Astrocyte (in vitro differentiated cells and primary cell): ENCODE measurements around the gene MYH9. TPM values are rescaled to one million over a fixed set of nuclear protein-coding genes. Genes with fewer than 3 reads are reported as not detected.

Source experiments
- DNase-seq: peaks from one replicate; pipeline ENCODE4 v3.0.0-alpha.2; 2010; ENCODE audit warnings: low read depth
- FAIRE-seq: peaks from 2 replicates; lab custom pipeline; 2011; peaks lifted over from hg19 to GRCh38; lab: Jason Lieb, UNC
- H2AFZ ChIP-seq: 2 replicates; pipeline ENCODE4 v1.6.0; 2012; ENCODE audit warnings: low read depth, low read length, inconsistent platforms
- H3K27ac ChIP-seq: 2 replicates; pipeline ENCODE4 v1.5.1; 2011; ENCODE audit warnings: low read depth, low read length, inconsistent platforms
- H3K27me3 ChIP-seq: 2 replicates; pipeline ENCODE4 v1.6.0; 2011; ENCODE audit warnings: low read length, inconsistent platforms; ENCODE audit not compliant: insufficient read depth
- H3K36me3 ChIP-seq: 2 replicates; pipeline ENCODE4 v1.5.1; 2011; ENCODE audit warnings: low read length, inconsistent platforms; ENCODE audit not compliant: insufficient read depth
- H3K4me1 ChIP-seq: 2 replicates; pipeline ENCODE4 v1.5.1; 2011; ENCODE audit warnings: low read length, inconsistent platforms; ENCODE audit not compliant: insufficient read depth
- H3K4me2 ChIP-seq: 2 replicates; pipeline ENCODE4 v1.6.0; 2012; ENCODE audit warnings: low read length, inconsistent platforms
- H3K4me3 ChIP-seq: 2 replicates; pipeline ENCODE4 v1.5.1; 2011; ENCODE audit warnings: low read depth, mild to moderate bottlenecking, low read length, inconsistent platforms; ENCODE audit not compliant: insufficient read depth
- H3K79me2 ChIP-seq: 2 replicates; pipeline ENCODE4 v1.6.0; 2012; ENCODE audit warnings: mild to moderate bottlenecking, low read length, inconsistent platforms; ENCODE audit not compliant: insufficient read depth
- H3K9ac ChIP-seq: 2 replicates; pipeline ENCODE4 v1.6.0; 2012; ENCODE audit warnings: mild to moderate bottlenecking, low read length, inconsistent platforms
- H3K9me3 ChIP-seq: 2 replicates; pipeline ENCODE4 v1.5.1; 2012; ENCODE audit warnings: low read depth, mild to moderate bottlenecking, low read length, inconsistent platforms; ENCODE audit not compliant: insufficient read depth
- H4K20me1 ChIP-seq: 2 replicates; pipeline ENCODE4 v1.6.0; 2012; ENCODE audit warnings: low read length, inconsistent platforms; ENCODE audit not compliant: insufficient read depth
- H3K27ac Mint-ChIP-seq: one replicate; pipeline ENCODE4 v1.8.0; 2021; ENCODE audit warnings: mild to moderate bottlenecking, mixed read lengths; ENCODE audit not compliant: unreplicated experiment
- H3K27me3 Mint-ChIP-seq: one replicate; pipeline ENCODE4 v1.8.0; 2021; ENCODE audit warnings: low read depth, mixed read lengths; ENCODE audit not compliant: unreplicated experiment
- H3K36me3 Mint-ChIP-seq: one replicate; pipeline ENCODE4 v1.8.0; 2021; ENCODE audit warnings: low read depth, mixed read lengths; ENCODE audit not compliant: unreplicated experiment
- H3K4me1 Mint-ChIP-seq: one replicate; pipeline ENCODE4 v1.8.0; 2021; ENCODE audit warnings: low read depth, mixed read lengths; ENCODE audit not compliant: unreplicated experiment
- H3K4me3 Mint-ChIP-seq: one replicate; pipeline ENCODE4 v1.8.0; 2021; ENCODE audit warnings: mild to moderate bottlenecking, moderate library complexity, mixed read lengths; ENCODE audit not compliant: unreplicated experiment
- H3K9me3 Mint-ChIP-seq: one replicate; pipeline ENCODE4 v1.8.0; 2021; ENCODE audit warnings: mild to moderate bottlenecking, mixed read lengths; ENCODE audit not compliant: unreplicated experiment
- EZH2 ChIP-seq: IDR thresholded peaks from 2 replicates; pipeline ENCODE4 v1.6.1; 2012; ENCODE audit warnings: mild to moderate bottlenecking, low read length, inconsistent platforms; ENCODE audit not compliant: insufficient read depth
- total RNA-seq: library from RNA; stranded (reverse); gene quantifications from 2 replicates; pipeline ENCODE4 v1.2.1, GENCODE V29; 2021
- TF ChIP-seq, protein P1 (sequence below): IDR thresholded peaks from 2 replicates; pipeline ENCODE4 v1.5.1; 2011; ENCODE audit warnings: low read depth, mild to moderate bottlenecking, inconsistent platforms, low read length, moderate library complexity; ENCODE audit not compliant: insufficient read depth

Gene MYH9
- total RNA-seq, 1 donor from 2014 or later: 2,278 TPM

DNA sequence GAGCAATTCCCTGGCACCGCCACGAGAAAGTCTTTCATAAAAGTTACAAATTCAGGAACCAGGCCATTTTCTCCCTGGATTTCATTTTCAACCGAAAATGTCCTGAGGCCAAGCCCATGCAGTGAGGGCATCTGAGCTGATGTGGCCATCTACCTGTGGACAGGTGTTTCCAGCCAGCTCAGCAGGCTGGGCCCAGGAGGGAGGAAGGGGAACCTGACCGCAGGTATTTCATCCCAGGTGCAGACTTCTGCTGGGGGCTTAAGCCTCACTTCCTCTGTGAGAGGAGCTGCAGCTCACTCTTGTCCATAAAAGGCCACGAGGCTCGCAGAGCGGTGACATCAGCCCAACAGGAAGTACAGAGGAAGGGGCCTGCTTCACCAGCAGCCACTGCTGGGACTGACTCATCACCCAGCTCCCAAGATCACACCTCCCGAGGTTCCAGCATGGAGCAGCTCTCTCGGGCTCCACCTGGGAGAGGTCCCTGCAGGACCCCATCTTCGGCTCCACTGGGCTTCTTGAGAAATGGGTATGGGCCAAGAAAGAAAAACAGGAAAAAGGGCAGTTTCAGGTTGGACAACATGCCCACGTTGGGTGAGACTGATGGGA lies 56.4 kb downstream of the MYH9 start:
- FAIRE-seq: peak; percentile 75
- Histone ChIP-seq H3K27ac (peak overlapping the region; percentile 99), H3K9me3 (no peaks in the 10 kb centered on the region), H3K4me2 (peak overlapping the region; percentile 75), H3K36me3 (peaks cover 60% of the 10 kb centered on the region), H3K9ac (peak overlapping the region; percentile 92), H3K79me2 (peaks cover 99% of the 10 kb centered on the region), H3K4me3 (no peak overlapping the region), H3K27me3 (no peaks in the 10 kb centered on the region), H2AFZ (no peak overlapping the region), H3K4me1 (peaks cover 100% of the 10 kb centered on the region), H4K20me1 (peaks cover 59% of the 10 kb centered on the region)
- peak overlapping the region; percentile 98 for H3K27ac Mint-ChIP-seq
- DNase-seq: peak; percentile 96
- peaks cover 97% of the 10 kb centered on the region for H3K4me1 Mint-ChIP-seq
- H3K9me3 Mint-ChIP-seq: no peaks in the 10 kb centered on the region
- H3K4me3 Mint-ChIP-seq: peak overlapping the region; percentile 73
- H3K27me3 Mint-ChIP-seq: no peaks in the 10 kb centered on the region
- H3K36me3 Mint-ChIP-seq: peaks cover 49% of the 10 kb centered on the region
- TF ChIP-seq, protein P1, sequence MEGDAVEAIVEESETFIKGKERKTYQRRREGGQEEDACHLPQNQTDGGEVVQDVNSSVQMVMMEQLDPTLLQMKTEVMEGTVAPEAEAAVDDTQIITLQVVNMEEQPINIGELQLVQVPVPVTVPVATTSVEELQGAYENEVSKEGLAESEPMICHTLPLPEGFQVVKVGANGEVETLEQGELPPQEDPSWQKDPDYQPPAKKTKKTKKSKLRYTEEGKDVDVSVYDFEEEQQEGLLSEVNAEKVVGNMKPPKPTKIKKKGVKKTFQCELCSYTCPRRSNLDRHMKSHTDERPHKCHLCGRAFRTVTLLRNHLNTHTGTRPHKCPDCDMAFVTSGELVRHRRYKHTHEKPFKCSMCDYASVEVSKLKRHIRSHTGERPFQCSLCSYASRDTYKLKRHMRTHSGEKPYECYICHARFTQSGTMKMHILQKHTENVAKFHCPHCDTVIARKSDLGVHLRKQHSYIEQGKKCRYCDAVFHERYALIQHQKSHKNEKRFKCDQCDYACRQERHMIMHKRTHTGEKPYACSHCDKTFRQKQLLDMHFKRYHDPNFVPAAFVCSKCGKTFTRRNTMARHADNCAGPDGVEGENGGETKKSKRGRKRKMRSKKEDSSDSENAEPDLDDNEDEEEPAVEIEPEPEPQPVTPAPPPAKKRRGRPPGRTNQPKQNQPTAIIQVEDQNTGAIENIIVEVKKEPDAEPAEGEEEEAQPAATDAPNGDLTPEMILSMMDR: no peak
- TF ChIP-seq EZH2: no peak

DNA sequence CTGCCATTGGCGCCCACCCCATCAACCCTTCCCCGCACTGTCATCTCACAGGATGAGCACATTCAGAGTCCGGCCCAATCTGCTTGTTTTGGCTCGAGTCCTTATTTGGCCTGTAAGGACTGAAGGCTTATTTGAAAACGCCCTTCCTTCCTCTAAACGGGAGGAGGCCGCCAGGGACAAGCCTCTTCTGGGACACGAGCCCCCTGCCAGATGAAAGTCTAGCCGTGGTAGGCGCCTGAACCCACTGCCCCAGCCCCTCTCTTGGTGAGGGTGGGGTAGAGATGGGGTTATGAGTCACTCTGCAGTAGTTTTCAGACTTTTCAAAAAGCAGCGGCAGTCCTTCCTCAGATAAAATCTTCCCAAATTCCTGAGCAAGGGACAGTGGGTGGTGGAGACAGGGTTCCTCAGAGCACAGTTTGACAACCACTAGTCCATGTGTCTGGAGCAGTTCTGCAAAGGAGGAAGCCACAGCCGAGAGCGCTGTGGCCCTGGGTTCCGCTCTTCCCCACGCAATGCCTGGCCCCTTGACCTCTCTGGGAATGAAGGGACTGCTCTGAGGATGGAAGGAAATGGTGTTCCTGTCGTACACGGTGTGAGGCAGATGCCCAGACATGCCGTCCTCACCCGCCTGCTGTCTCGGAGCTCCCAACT lies 57.0 kb downstream of the MYH9 start:
- no peak overlapping the region for H2AFZ ChIP-seq
- peaks cover 97% of the 10 kb centered on the region for H3K4me1 Mint-ChIP-seq
- DNase-seq (peak; percentile 64), FAIRE-seq (peak; percentile 69)
- no peaks in the 10 kb centered on the region for H3K9me3 Mint-ChIP-seq
- peak overlapping the region; percentile 98 for H3K27ac Mint-ChIP-seq
- H3K36me3 ChIP-seq: peaks cover 60% of the 10 kb centered on the region
- TF ChIP-seq, protein P1: no peak
- no peak for TF ChIP-seq EZH2
- peaks cover 49% of the 10 kb centered on the region for H3K36me3 Mint-ChIP-seq
- H3K27me3 ChIP-seq: no peaks in the 10 kb centered on the region
- peaks cover 100% of the 10 kb centered on the region for H3K4me1 ChIP-seq
- peak overlapping the region; percentile 75 for H3K4me2 ChIP-seq
- H3K4me3 Mint-ChIP-seq: peak overlapping the region; percentile 73
- no peaks in the 10 kb centered on the region for H3K9me3 ChIP-seq
- peak overlapping the region; percentile 92 for H3K9ac ChIP-seq
- H3K79me2 ChIP-seq: peaks cover 99% of the 10 kb centered on the region
- peak overlapping the region; percentile 16 for H3K4me3 ChIP-seq
- peaks cover 59% of the 10 kb centered on the region for H4K20me1 ChIP-seq
- peak overlapping the region; percentile 99 for H3K27ac ChIP-seq
- H3K27me3 Mint-ChIP-seq: no peaks in the 10 kb centered on the region

DNA sequence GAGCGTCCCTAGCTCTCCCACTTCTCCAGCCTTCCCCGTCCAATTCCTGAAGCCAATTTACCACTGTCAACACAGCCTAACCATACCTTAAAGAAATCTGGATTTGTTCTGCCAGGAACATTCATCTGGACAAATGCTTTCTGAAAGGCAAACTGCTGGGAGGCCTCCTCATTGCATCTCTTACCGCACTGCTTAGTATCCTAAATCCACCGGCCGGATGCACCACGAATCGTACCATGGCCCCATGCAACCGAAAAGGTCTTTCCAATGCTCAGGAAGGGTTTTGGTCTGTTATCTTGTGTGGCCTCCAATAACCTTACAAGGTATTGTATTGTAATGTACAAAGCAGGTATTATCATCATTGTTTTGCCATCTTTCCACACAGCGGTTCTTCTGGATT lies 57.6 kb downstream of the MYH9 start:
- no peak overlapping the region for H2AFZ ChIP-seq
- H3K4me2 ChIP-seq: peak overlapping the region; percentile 75
- Mint-ChIP-seq H3K9me3 (no peaks in the 10 kb centered on the region), H3K27me3 (no peaks in the 10 kb centered on the region), H3K4me3 (peak overlapping the region; percentile 73), H3K36me3 (peaks cover 49% of the 10 kb centered on the region), H3K27ac (peak overlapping the region; percentile 98), H3K4me1 (peaks cover 96% of the 10 kb centered on the region)
- H3K27ac ChIP-seq: peak overlapping the region; percentile 99
- H3K27me3 ChIP-seq: no peaks in the 10 kb centered on the region
- peaks cover 99% of the 10 kb centered on the region for H3K79me2 ChIP-seq
- DNase-seq: no peak
- no peak for FAIRE-seq
- peaks cover 100% of the 10 kb centered on the region for H3K4me1 ChIP-seq
- TF ChIP-seq, protein P1: no peak
- TF ChIP-seq EZH2: no peak
- H3K9me3 ChIP-seq: no peaks in the 10 kb centered on the region
- peak overlapping the region; percentile 92 for H3K9ac ChIP-seq
- H3K36me3 ChIP-seq: peaks cover 63% of the 10 kb centered on the region
- peaks cover 59% of the 10 kb centered on the region for H4K20me1 ChIP-seq
- peak overlapping the region; percentile 4 for H3K4me3 ChIP-seq
